ENCODE measurements around the gene SCAF11.

Gene SCAF11

DNA sequence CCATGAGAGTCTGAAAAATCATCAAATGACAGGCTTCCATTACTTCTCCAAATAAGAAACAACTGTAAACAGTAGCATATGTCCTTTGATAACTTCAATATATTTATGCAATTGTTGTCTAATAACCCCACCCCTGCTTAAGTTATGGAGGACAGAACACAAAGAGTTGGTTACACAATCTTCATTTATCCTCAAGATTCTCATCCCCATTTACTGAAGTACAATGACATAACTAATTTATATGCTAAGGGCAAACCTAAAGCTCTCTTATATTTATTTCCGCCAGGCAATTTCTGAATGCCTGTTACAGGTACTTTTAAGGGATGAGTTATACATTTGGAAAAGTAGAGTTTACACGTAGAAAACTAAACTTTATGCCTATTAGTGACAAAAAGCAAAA lies 12.3 kb downstream of the SCAF11 start:
- H3K4me1 ChIP-seq (ENCODE audit: low read depth, poor library complexity, severe bottlenecking): peaks cover 12% of the 10 kb centered on the region
- H4K20me1 ChIP-seq (ENCODE audit: insufficient read depth): peaks cover 26% of the 10 kb centered on the region
- no peak overlapping the region for H3K27ac ChIP-seq
- peaks cover 100% of the 10 kb centered on the region for H3K79me2 ChIP-seq (ENCODE audit: insufficient read depth, low read depth)
- H3K36me3 ChIP-seq (ENCODE audit: insufficient read depth): no peaks in the 10 kb centered on the region; the same call in 1 of the 2 replicates
- H3K27me3 ChIP-seq (ENCODE audit: insufficient read depth, low read depth): no peaks in the 10 kb centered on the region
- no peak overlapping the region for H3K4me3 ChIP-seq (IDR thresholded peaks at IDR 0.05; ENCODE audit: insufficient read depth, low read depth, low read length)
- no peak overlapping the region for H3K9ac ChIP-seq
- H2AFZ ChIP-seq (ENCODE audit: low read depth): no peak overlapping the region
- H3K4me2 ChIP-seq: no peak overlapping the region
- TF ChIP-seq, protein P1, sequence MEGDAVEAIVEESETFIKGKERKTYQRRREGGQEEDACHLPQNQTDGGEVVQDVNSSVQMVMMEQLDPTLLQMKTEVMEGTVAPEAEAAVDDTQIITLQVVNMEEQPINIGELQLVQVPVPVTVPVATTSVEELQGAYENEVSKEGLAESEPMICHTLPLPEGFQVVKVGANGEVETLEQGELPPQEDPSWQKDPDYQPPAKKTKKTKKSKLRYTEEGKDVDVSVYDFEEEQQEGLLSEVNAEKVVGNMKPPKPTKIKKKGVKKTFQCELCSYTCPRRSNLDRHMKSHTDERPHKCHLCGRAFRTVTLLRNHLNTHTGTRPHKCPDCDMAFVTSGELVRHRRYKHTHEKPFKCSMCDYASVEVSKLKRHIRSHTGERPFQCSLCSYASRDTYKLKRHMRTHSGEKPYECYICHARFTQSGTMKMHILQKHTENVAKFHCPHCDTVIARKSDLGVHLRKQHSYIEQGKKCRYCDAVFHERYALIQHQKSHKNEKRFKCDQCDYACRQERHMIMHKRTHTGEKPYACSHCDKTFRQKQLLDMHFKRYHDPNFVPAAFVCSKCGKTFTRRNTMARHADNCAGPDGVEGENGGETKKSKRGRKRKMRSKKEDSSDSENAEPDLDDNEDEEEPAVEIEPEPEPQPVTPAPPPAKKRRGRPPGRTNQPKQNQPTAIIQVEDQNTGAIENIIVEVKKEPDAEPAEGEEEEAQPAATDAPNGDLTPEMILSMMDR (conservative IDR thresholded peaks at IDR 0.05; ENCODE audit: low read depth, low read length): no peak

DNA sequence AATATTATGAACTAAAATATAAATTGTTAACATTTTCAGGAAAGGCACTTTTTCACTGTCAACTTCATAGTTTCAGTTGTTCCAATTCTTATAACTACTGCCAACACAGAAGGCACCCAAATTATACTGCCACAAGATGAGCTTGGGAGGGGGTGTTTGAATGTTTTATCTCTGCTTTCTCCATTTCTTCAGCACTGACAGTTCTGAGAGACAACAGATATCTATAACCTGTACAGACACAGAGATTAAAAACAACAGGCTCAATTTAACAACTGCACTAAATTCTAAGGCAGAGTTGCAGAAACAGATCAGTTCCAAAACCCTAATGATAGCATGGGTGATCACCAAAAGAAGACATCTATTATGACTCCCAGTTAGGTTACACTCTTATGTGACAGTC lies 12.8 kb downstream of the SCAF11 start:
- H4K20me1 ChIP-seq (ENCODE audit: insufficient read depth): peaks cover 26% of the 10 kb centered on the region
- peaks cover 98% of the 10 kb centered on the region for H3K79me2 ChIP-seq (ENCODE audit: insufficient read depth, low read depth)

DNA sequence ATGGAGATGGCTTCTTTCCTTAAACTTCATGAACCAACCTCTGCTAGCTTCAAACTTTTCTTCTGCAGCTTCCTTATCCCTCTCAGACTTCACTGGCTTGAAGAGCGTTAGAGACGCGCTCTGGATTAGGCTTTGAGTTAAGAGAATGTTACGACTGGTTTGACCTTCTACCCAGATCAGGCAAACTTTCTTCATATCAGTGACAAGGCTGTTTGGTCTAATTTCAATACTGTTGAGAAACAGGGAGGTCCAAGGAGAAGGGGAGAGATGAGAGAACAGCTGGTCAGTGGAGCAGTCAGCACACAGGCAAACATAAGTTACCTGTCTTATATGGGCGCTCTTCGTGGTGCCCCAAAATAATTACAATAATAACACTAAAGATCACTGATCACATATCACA lies 14.9 kb downstream of the SCAF11 start:
- TF ChIP-seq, protein P1 (conservative IDR thresholded peaks at IDR 0.05; ENCODE audit: low read depth, low read length): no peak
- Histone ChIP-seq H3K4me3 (IDR thresholded peaks at IDR 0.05; ENCODE audit: insufficient read depth, low read depth, low read length) (no peak overlapping the region), H3K4me1 (ENCODE audit: low read depth, poor library complexity, severe bottlenecking) (peaks cover 12% of the 10 kb centered on the region), H4K20me1 (ENCODE audit: insufficient read depth) (peaks cover 26% of the 10 kb centered on the region), H3K36me3 (ENCODE audit: insufficient read depth) (no peaks in the 10 kb centered on the region; the same call in 1 of the 2 replicates), H2AFZ (ENCODE audit: low read depth) (no peak overlapping the region), H3K27me3 (ENCODE audit: insufficient read depth, low read depth) (no peaks in the 10 kb centered on the region), H3K4me2 (no peak overlapping the region), H3K9ac (no peak overlapping the region), H3K79me2 (ENCODE audit: insufficient read depth, low read depth) (peaks cover 98% of the 10 kb centered on the region), H3K27ac (no peak overlapping the region)

More for the DNA sequence above, 12.8 kb downstream of the SCAF11 start:
- Histone ChIP-seq H3K4me2 (no peak overlapping the region), H3K4me3 (IDR thresholded peaks at IDR 0.05; ENCODE audit: insufficient read depth, low read depth, low read length) (no peak overlapping the region), H3K9ac (no peak overlapping the region), H3K27ac (no peak overlapping the region), H3K27me3 (ENCODE audit: insufficient read depth, low read depth) (no peaks in the 10 kb centered on the region), H2AFZ (ENCODE audit: low read depth) (no peak overlapping the region), H3K36me3 (ENCODE audit: insufficient read depth) (no peaks in the 10 kb centered on the region; the same call in 1 of the 2 replicates), H3K4me1 (ENCODE audit: low read depth, poor library complexity, severe bottlenecking) (peaks cover 12% of the 10 kb centered on the region)
- TF ChIP-seq, protein P1 (conservative IDR thresholded peaks at IDR 0.05; ENCODE audit: low read depth, low read length): no peak

DNA sequence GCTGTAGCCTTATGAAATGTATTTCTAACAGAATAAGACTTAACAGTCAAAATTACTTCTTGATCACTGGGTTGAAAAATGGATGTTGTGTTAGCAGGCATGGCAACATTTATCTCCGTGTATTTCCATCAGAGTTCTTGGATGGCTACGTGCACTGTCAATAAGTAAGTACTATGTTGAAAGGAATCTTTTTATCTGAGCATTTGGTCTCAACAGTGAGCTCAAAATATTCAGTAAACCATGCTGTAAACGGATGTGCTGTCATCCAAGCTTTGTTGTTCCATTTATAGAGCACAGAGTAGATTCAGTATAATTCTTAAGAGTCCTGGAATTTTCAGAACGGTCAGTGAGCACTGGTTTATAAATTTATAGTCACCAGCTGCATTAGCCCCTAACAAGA lies 15.5 kb downstream of the SCAF11 start:
- H3K79me2 ChIP-seq (ENCODE audit: insufficient read depth, low read depth): peaks cover 98% of the 10 kb centered on the region
- no peak overlapping the region for H2AFZ ChIP-seq (ENCODE audit: low read depth)
- no peaks in the 10 kb centered on the region; the same call in 1 of the 2 replicates for H3K36me3 ChIP-seq (ENCODE audit: insufficient read depth)
- TF ChIP-seq, protein P1 (conservative IDR thresholded peaks at IDR 0.05; ENCODE audit: low read depth, low read length): no peak
- peaks cover 8% of the 10 kb centered on the region for H3K4me1 ChIP-seq (ENCODE audit: low read depth, poor library complexity, severe bottlenecking)
- no peak overlapping the region for H3K9ac ChIP-seq
- peaks cover 23% of the 10 kb centered on the region for H4K20me1 ChIP-seq (ENCODE audit: insufficient read depth)
- no peaks in the 10 kb centered on the region for H3K27me3 ChIP-seq (ENCODE audit: insufficient read depth, low read depth)
- H3K27ac ChIP-seq: no peak overlapping the region
- H3K4me3 ChIP-seq (IDR thresholded peaks at IDR 0.05; ENCODE audit: insufficient read depth, low read depth, low read length): no peak overlapping the region
- H3K4me2 ChIP-seq: no peak overlapping the region
